OCI-LY7 (cell line): ENCODE measurements around the gene FAM13C. TPM values are rescaled to one million over a fixed set of nuclear protein-coding genes. Genes with fewer than 3 reads are reported as not detected.

Source experiments
- BruUV-seq: library from RNA; stranded (reverse); fragments of 400-500 nt; replicated peaks from 2 replicates; lab custom pipeline; 2021; lab: Mats Ljungman, UMichigan
- CTCF ChIA-PET: fragments of 300-600 bp; sonication (Branson Sonifier 250); formaldehyde crosslinking; loops from one replicate; lab custom pipeline; 2022; ENCODE audit warnings: antibody characterized with exemption; ENCODE audit not compliant: unreplicated experiment; lab: Charles Lee
- POLR2A ChIA-PET: fragments of 300-600 bp; sonication (Branson Sonifier 250); formaldehyde crosslinking; loops from one replicate; lab custom pipeline; 2022; ENCODE audit warnings: antibody characterized with exemption; lab: Charles Lee
- DNase-seq: peaks from one replicate; pipeline ENCODE4 v3.0.0-alpha.2; 2015; ENCODE audit warnings: low spot score
- H2AFZ ChIP-seq: fragments of 200-600 bp; sonication (generic), shearing (Covaris generic); 2 replicates; pipeline ENCODE4 v1.6.1; 2014; ENCODE audit warnings: mild to moderate bottlenecking, antibody characterized with exemption, low read length, moderate library complexity
- H3K27ac ChIP-seq: fragments of 200-600 bp; sonication (generic); 2 replicates; pipeline ENCODE4 v1.5.1; 2014; ENCODE audit warnings: mixed run types, low read depth, mild to moderate bottlenecking, moderate library complexity, low read length, inconsistent platforms; ENCODE audit not compliant: poor library complexity, severe bottlenecking
- H3K36me3 ChIP-seq: fragments of 200-600 bp; sonication (generic); 2 replicates; pipeline ENCODE4 v1.6.1; 2014; ENCODE audit warnings: mild to moderate bottlenecking, antibody characterized with exemption, low read length, moderate library complexity, mixed read lengths; ENCODE audit not compliant: insufficient read depth
- H3K4me1 ChIP-seq: fragments of 200-600 bp; sonication (generic); 2 replicates; pipeline ENCODE4 v1.5.1; 2014; ENCODE audit warnings: mild to moderate bottlenecking, low read length; ENCODE audit not compliant: insufficient read depth, poor library complexity, severe bottlenecking
- H3K4me2 ChIP-seq: fragments of 200-600 bp; sonication (generic); 2 replicates; pipeline ENCODE4 v1.6.1; 2014; ENCODE audit warnings: mild to moderate bottlenecking, low read length
- H3K4me3 ChIP-seq: fragments of 200-600 bp; sonication (generic); 2 replicates; pipeline ENCODE4 v1.5.1; 2014; ENCODE audit warnings: mild to moderate bottlenecking, low read depth, low read length; ENCODE audit not compliant: poor library complexity, severe bottlenecking
- H3K79me2 ChIP-seq: fragments of 200-600 bp; sonication (generic); 2 replicates; pipeline ENCODE4 v1.6.1; 2016; ENCODE audit warnings: low read depth, mild to moderate bottlenecking, low read length, moderate library complexity, mixed read lengths; ENCODE audit not compliant: insufficient read depth
- H3K9me2 ChIP-seq: fragments of 200-600 bp; sonication (generic); 2 replicates; pipeline ENCODE4 v1.6.1; 2016; ENCODE audit warnings: mild to moderate bottlenecking, low read length, mixed read lengths; ENCODE audit not compliant: insufficient read depth
- H3K9me3 ChIP-seq: fragments of 200-600 bp; sonication (generic); 2 replicates; pipeline ENCODE4 v1.6.1; 2014; ENCODE audit warnings: mild to moderate bottlenecking, mixed run types, low read length, mixed read lengths
- H4K20me1 ChIP-seq: fragments of 200-600 bp; sonication (generic); 2 replicates; pipeline ENCODE4 v1.6.1; 2014; ENCODE audit warnings: mild to moderate bottlenecking, antibody characterized with exemption, low read length, moderate library complexity, mixed read lengths; ENCODE audit not compliant: insufficient read depth
- CTCF ChIP-seq: fragments of 200-600 bp; sonication (generic); conservative IDR thresholded peaks from 2 replicates; pipeline ENCODE4 v1.5.1; 2014; ENCODE audit warnings: mild to moderate bottlenecking, antibody characterized with exemption, low read length, moderate library complexity, mixed read lengths
- EZH2phosphoT487 ChIP-seq: fragments of 200-600 bp; sonication (generic); IDR thresholded peaks from 2 replicates; pipeline ENCODE4 v1.6.1; 2018; ENCODE audit warnings: low read depth, borderline replicate concordance, mild to moderate bottlenecking, mixed run types, antibody characterized with exemption, low read length, moderate library complexity, mixed read lengths
- intact Hi-C: fragments of 100-400 bp; cut with micrococcal nuclease; formaldehyde crosslinking; loops from one replicate; pipeline ENCODE4 v1.10.0; 2022; ENCODE audit not compliant: unreplicated experiment
- total RNA-seq, 2 experiments: library from RNA; depleted of rRNA in 1 of 2; stranded (reverse); fragments of >200 nt in 1 of 2; shearing (Covaris generic) in 1 of 2; gene quantifications; 2 replicates each; pipeline ENCODE4 v1.2.3, GENCODE V29; 2014 to 2022

Gene FAM13C
- total RNA-seq, 2 experiments from 2014 or later = not detected

- no peak for DNase-seq
- no peak overlapping the region for H2AFZ ChIP-seq
- intact Hi-C loops = no loop called here
- H3K27ac ChIP-seq = no peak overlapping the region
- no peak overlapping the region for H3K4me3 ChIP-seq
- CTCF ChIA-PET = no interaction called here
- POLR2A ChIA-PET = interaction anchor here (0.6 kb wide), 1 partner anchor 884 kb away, joined by 3 read pairs; no protein-coding TSS in a partner anchor
- no peaks in the 10 kb centered on the region for H3K79me2 ChIP-seq
- H3K4me2 ChIP-seq = no peak overlapping the region
- H3K36me3 ChIP-seq = no peaks in the 10 kb centered on the region
- H3K9me2 ChIP-seq = no peaks in the 10 kb centered on the region
- TF ChIP-seq CTCF = no peak
- TF ChIP-seq EZH2phosphoT487 = no peak
- H4K20me1 ChIP-seq = no peaks in the 10 kb centered on the region
- no peaks in the 10 kb centered on the region for H3K4me1 ChIP-seq
- BruUV-seq = no TSS peak
- H3K9me3 ChIP-seq = no peaks in the 10 kb centered on the region
These were observed 76.5 kb downstream of the FAM13C start for GRCh38 chr10:59285848-59286247.

- CTCF ChIA-PET = no interaction called here
- TF ChIP-seq EZH2phosphoT487 (no peak), CTCF (no peak)
- H3K36me3 ChIP-seq = no peaks in the 10 kb centered on the region
- no peaks in the 10 kb centered on the region for H3K79me2 ChIP-seq
- H3K4me2 ChIP-seq = no peak overlapping the region
- POLR2A ChIA-PET = interaction anchor here (0.6 kb wide), 1 partner anchor 81 kb away, joined by 4 read pairs; no protein-coding TSS in a partner anchor
- no peaks in the 10 kb centered on the region for H3K9me2 ChIP-seq
- H3K4me1 ChIP-seq = no peaks in the 10 kb centered on the region
- no peak for DNase-seq
- no peak overlapping the region for H3K27ac ChIP-seq
- no peaks in the 10 kb centered on the region for H3K9me3 ChIP-seq
- intact Hi-C loops = no loop called here
- no peak overlapping the region for H2AFZ ChIP-seq
- no peak overlapping the region for H3K4me3 ChIP-seq
- H4K20me1 ChIP-seq = no peaks in the 10 kb centered on the region
- no TSS peak for BruUV-seq
These were observed 77.3 kb downstream of the FAM13C start for GRCh38 chr10:59285073-59285472.

- POLR2A ChIA-PET = interaction anchor here (0.6 kb wide), 1 partner anchor 82 kb away, joined by 4 read pairs; no protein-coding TSS in a partner anchor
- no peak overlapping the region for H3K4me3 ChIP-seq
- H2AFZ ChIP-seq = no peak overlapping the region
- TF ChIP-seq EZH2phosphoT487 (no peak), CTCF (no peak)
- DNase-seq = no peak
- CTCF ChIA-PET = no interaction called here
- no peaks in the 10 kb centered on the region for H3K9me2 ChIP-seq
- H3K9me3 ChIP-seq = no peaks in the 10 kb centered on the region
- BruUV-seq = no TSS peak
- H3K79me2 ChIP-seq = no peaks in the 10 kb centered on the region
- no peaks in the 10 kb centered on the region for H3K36me3 ChIP-seq
- H4K20me1 ChIP-seq = no peaks in the 10 kb centered on the region
- H3K4me1 ChIP-seq = no peaks in the 10 kb centered on the region
- H3K4me2 ChIP-seq = no peak overlapping the region
- H3K27ac ChIP-seq = no peak overlapping the region
- intact Hi-C loops = no loop called here
These were observed 78.0 kb downstream of the FAM13C start for GRCh38 chr10:59284118-59284975.
